Esophagus squamous epithelium (tissue), 4 donors: Measurements from ENCODE around the gene CDH13.

ENCODE experiments used
- POLR2A ChIP-seq, 4 donors: fragments of 450-650 bp; IDR thresholded peaks; one replicate each; pipeline ENCODE4 v1.6.1; 2017; ENCODE audit warnings: antibody characterized with exemption in 4 of 4, mild to moderate bottlenecking in 4 of 4, moderate library complexity in 3 of 4
- TF ChIP-seq, protein P1 (sequence below), 6 experiments: fragments of 450-650 bp in 4 of 6; fragments of 200-600 bp in 2 of 6; sonication (generic) in 2 of 6; IDR thresholded peaks; one replicate each; pipeline ENCODE4 v1.5.1; 2016 to 2019; ENCODE audit warnings: antibody characterized with exemption in 6 of 6, mild to moderate bottlenecking in 4 of 6, moderate library complexity in 4 of 6

DNA sequence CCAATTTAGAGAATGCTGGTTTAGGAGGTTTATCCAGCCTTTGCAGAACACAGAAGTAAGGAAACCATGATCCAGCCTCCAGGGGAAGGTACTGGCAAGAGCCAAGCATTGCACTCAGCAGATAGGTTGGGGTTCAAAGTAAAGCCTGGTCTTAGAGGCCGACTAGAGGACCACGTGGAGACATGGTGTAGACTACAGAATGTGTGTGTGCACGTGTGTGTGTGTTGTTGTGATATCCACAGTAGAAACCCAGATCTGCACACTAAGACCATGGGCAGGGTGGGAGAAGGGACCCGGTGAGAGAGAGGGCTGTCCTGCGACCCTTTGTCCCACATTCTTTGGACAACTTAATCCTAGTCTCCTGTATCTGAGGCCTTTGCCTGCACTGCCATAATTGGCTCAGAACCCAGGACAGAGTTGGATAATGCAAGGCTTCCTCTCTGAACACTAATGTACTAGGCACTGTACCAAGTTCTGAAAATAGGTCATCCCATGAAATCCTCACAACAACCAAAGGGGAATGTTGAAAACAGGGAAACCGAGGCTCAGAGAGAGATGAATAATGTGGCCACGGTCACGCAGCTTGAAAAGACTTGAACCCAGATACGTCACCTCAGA lies 855.9 kb downstream of the CDH13 start:
- TF ChIP-seq, protein P1, sequence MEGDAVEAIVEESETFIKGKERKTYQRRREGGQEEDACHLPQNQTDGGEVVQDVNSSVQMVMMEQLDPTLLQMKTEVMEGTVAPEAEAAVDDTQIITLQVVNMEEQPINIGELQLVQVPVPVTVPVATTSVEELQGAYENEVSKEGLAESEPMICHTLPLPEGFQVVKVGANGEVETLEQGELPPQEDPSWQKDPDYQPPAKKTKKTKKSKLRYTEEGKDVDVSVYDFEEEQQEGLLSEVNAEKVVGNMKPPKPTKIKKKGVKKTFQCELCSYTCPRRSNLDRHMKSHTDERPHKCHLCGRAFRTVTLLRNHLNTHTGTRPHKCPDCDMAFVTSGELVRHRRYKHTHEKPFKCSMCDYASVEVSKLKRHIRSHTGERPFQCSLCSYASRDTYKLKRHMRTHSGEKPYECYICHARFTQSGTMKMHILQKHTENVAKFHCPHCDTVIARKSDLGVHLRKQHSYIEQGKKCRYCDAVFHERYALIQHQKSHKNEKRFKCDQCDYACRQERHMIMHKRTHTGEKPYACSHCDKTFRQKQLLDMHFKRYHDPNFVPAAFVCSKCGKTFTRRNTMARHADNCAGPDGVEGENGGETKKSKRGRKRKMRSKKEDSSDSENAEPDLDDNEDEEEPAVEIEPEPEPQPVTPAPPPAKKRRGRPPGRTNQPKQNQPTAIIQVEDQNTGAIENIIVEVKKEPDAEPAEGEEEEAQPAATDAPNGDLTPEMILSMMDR (IDR thresholded peaks at IDR 0.05) = no peak
- TF ChIP-seq POLR2A (IDR thresholded peaks at IDR 0.05) = no peak
